Body of pancreas (tissue), 4 donors: ENCODE measurements around the gene CUEDC2. TPM values are rescaled to one million over a fixed set of nuclear protein-coding genes. Genes with fewer than 3 reads are reported as not detected.

Source experiments
- ATAC-seq: fragments of 150-250 bp; one replicate; pipeline ENCODE4 v1.9.1; 2016
- DNase-seq, 4 donors: peaks; one replicate each; pipeline ENCODE4 v3.0.0-alpha.2; 2019
- H3K27ac ChIP-seq, 4 donors: fragments of 200-600 bp; sonication (generic); 1 replicate in 3 of 4; 2 replicates in 1 of 4; pipeline versions ENCODE4 v1.5.1 to v1.6.1; 2016 to 2019; ENCODE audit warnings: mild to moderate bottlenecking in 1 of 4, mixed read lengths in 1 of 4, moderate library complexity in 1 of 4
- H3K27me3 ChIP-seq, 2 donors: fragments of 200-600 bp; sonication (generic); one replicate each; pipeline ENCODE4 v1.6.0; 2016; ENCODE audit warnings: mild to moderate bottlenecking in 1 of 2
- H3K36me3 ChIP-seq, 2 donors: fragments of 200-600 bp; sonication (generic); replicated peaks in 1 of 2; 2 replicates each; pipeline ENCODE4 v1.5.1; 2016; ENCODE audit warnings: low read depth in 2 of 2; ENCODE audit not compliant: insufficient read depth in 1 of 2
- H3K4me1 ChIP-seq: fragments of 200-600 bp; sonication (generic); one replicate; pipeline ENCODE4 v1.6.0; 2016
- H3K4me3 ChIP-seq, 2 donors: fragments of 200-600 bp; sonication (generic); 1 replicate in 1 of 2; 2 replicates in 1 of 2; pipeline ENCODE4 v1.5.1; 2016 to 2019
- H3K9me3 ChIP-seq, 3 donors: fragments of 200-600 bp; sonication (generic); 1 replicate in 2 of 3; 2 replicates in 1 of 3; pipeline ENCODE4 v1.5.1; 2016
- POLR2A ChIP-seq, 3 donors: fragments of 450-650 bp; IDR thresholded peaks; one replicate each; pipeline ENCODE4 v1.6.1; 2016; ENCODE audit warnings: antibody characterized with exemption in 3 of 3, mild to moderate bottlenecking in 2 of 3
- WGBS, 2 donors: methylation state at CpG; one replicate each; pipeline ENCODE4 v1.1.5; 2017; 5-methylcytosine and 5-hydroxymethylcytosine counted together
- intact Hi-C: fragments of 100-400 bp; cut with DNase I; formaldehyde crosslinking; loops from one replicate; pipeline ENCODE4 v1.15.1; 2023
- total RNA-seq, 2 donors: library from RNA; depleted of rRNA; stranded (reverse); fragments of >200 nt; gene quantifications; one replicate each; pipeline ENCODE4 v1.1.0, GENCODE V29; 2016
- TF ChIP-seq, protein P1 (sequence below), 7 experiments: fragments of 450-650 bp in 4 of 7; fragments of 200-600 bp in 3 of 7; sonication (generic) in 3 of 7; IDR thresholded peaks; one replicate each; pipeline ENCODE4 v1.5.1; 2016 to 2019; ENCODE audit warnings: antibody characterized with exemption in 7 of 7

CUEDC2 gene
- total RNA-seq, 2 donors from 2014 or later, result 30.3 to 35.5 TPM

DNA sequence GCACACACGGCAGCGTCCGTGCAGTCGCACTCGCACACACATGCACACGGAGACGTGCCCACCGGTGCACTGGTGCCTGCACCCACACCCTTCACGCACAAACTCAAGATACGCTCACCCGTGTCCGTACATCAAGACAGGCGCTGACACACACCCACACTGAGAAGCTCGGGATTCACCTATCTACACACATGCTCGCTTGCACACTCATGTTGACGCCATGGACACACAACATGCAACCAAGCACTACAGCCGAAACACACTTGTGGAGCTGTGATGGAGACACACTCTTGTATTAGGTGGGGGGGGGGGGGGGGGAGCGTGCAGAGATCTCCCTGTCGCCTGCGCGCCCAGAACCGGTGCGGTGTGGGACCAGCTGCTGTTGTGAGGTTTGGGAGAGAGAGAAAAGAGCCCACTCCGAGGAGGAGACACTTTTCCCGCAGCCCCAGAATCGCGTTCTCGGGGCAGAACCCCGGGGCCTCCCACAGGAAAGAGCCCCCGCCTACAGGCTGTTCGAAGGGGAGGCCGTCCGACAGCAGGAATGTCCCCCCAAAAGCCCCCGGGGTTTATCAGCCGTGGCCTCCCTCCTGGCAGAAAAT lies 37.5 kb downstream of the CUEDC2 start:
- WGBS, 2 donors, result 0 to 3% methylated on average over 7 to 35 of the region's 35 CpGs
- H3K4me1 ChIP-seq, result peaks cover 41% of the 10 kb centered on the region
- H3K36me3 ChIP-seq, result no peaks in the 10 kb centered on the region
- peak in 3 of 4 donors; percentile 36 to 49 (median 42) for DNase-seq
- peak overlapping the region; percentile 88 to 100 (median 96) for H3K27ac ChIP-seq
- TF ChIP-seq, protein P1, sequence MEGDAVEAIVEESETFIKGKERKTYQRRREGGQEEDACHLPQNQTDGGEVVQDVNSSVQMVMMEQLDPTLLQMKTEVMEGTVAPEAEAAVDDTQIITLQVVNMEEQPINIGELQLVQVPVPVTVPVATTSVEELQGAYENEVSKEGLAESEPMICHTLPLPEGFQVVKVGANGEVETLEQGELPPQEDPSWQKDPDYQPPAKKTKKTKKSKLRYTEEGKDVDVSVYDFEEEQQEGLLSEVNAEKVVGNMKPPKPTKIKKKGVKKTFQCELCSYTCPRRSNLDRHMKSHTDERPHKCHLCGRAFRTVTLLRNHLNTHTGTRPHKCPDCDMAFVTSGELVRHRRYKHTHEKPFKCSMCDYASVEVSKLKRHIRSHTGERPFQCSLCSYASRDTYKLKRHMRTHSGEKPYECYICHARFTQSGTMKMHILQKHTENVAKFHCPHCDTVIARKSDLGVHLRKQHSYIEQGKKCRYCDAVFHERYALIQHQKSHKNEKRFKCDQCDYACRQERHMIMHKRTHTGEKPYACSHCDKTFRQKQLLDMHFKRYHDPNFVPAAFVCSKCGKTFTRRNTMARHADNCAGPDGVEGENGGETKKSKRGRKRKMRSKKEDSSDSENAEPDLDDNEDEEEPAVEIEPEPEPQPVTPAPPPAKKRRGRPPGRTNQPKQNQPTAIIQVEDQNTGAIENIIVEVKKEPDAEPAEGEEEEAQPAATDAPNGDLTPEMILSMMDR (IDR thresholded peaks at IDR 0.05), result no peak
- no peak for TF ChIP-seq POLR2A (IDR thresholded peaks at IDR 0.05)
- peak overlapping the region; percentile 23 to 55 for H3K4me3 ChIP-seq
- ATAC-seq, result peak; percentile 1
- intact Hi-C loops, result no loop called here
- no peaks in the 10 kb centered on the region for H3K9me3 ChIP-seq
- H3K27me3 ChIP-seq, result no peaks in the 10 kb centered on the region

DNA sequence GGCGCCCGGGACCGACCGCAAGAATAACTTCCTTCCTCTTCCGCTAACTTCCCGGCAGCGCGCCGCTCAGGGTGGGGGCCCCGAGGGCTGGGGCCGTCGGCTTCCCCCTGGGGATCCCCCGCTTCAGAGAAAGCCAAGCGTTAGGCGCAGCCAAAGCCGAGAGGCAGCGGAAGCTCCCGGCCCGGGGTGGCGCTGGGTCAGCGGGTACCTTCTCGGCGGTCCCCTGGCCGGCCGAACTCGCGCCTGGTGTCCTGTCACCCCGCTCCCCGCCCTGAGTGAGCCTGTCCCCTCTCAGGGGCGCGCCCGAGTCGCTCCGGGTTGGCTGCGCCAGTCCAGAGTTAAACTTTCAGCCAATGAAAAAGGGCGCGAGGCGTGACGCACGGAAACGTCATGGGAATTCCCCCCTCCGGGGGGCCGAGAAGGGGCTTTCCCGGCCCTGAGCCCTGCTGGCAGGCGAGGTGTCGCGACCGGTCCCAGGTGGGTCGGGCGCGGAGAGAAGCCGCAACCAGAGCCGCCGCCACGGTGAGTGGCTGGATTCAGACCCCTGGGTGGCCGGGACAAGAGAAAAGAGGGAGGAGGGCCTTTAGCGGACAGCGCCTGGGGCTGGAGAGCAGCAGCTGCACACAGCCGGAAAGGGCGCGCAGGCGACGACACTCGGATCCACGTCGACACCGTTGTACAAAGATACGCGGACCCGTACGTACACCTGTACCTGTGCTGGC lies 38.1 kb downstream of the CUEDC2 start:
- Histone ChIP-seq H3K4me1 (peaks cover 36% of the 10 kb centered on the region), H3K36me3 (no peaks in the 10 kb centered on the region), H3K27me3 (no peaks in the 10 kb centered on the region), H3K9me3 (no peaks in the 10 kb centered on the region), H3K4me3 (peak overlapping the region; percentile 23 to 30), H3K27ac (peak overlapping the region; percentile 88 to 100 (median 96))
- 0% methylated on average over 25 to 71 of the region's 71 CpGs for WGBS, 2 donors
- intact Hi-C loops, result no loop called here
- ATAC-seq, result peak; percentile 85
- peak; percentile 90 to 95 (median 92) for DNase-seq
- TF ChIP-seq POLR2A (IDR thresholded peaks at IDR 0.05), result peak; percentile 88 to 95 (median 94)
- TF ChIP-seq, protein P1 (IDR thresholded peaks at IDR 0.05), result peak in 6 of 7 experiments; percentile 95 to 98 (median 96)

DNA sequence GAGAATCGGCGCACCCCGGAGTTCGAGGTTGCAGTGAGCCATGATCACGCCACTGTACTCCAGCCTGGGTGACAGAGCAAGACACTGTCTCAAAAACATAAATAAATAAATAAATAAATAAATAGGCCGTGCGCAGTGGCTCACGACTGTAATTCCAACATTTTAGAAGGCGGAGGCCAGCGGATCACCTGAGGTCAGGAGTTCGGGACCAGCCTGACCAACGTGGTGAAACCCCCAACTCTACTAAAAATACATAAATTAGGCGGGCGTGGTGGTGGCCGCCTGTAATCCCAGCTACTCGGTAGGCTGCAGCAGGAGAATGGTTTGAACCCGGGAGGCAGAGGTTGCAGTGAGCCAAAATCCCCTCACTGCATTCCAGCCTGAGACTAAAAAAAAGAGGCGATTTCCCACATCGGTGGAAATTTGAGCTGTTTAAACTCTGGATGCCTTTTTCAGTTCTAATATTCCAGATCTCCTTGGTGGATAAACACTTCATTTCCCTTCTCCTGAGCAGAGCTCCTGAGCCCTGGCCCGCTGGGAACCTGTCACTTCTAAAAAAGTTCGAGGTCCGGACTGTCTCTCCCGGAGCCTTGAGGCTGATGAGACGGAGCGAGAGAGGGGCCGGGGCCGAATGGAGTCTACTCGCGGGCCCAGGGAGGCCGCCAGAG lies 38.8 kb downstream of the CUEDC2 start:
- H3K36me3 ChIP-seq, result no peaks in the 10 kb centered on the region
- no peaks in the 10 kb centered on the region for H3K27me3 ChIP-seq
- WGBS, 2 donors, result 24 to 46% methylated on average over 20 to 30 of the region's 30 CpGs
- no peak for DNase-seq
- ATAC-seq, result no peak
- peaks cover 30% of the 10 kb centered on the region for H3K4me1 ChIP-seq
- TF ChIP-seq, protein P1 (IDR thresholded peaks at IDR 0.05), result peak in 1 of 7 experiments; percentile 96
- TF ChIP-seq POLR2A (IDR thresholded peaks at IDR 0.05), result no peak
- intact Hi-C loops, result no loop called here
- peak overlapping the region; percentile 88 to 100 (median 96) for H3K27ac ChIP-seq
- no peaks in the 10 kb centered on the region for H3K9me3 ChIP-seq
- peak overlapping the region; percentile 23 to 30 for H3K4me3 ChIP-seq

DNA sequence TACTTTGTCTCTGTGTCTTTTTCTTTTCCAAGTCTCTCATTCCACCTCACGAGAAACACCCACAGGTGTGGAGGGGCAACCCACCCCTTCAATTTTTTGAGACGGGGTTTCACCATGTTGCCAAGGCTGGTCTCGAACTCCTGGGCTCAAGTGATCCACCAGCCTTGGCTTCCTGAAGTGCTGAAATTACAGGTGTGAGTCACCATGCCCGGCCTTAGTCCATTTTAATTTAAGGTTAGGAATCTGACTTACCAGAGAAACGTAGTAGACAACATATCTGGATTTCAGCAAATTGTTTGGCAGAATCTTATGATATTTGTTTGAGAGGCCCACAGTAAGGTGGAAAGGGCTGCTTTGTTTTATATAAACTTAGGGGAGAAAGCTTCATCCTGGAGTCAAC lies 40.1 kb downstream of the CUEDC2 start:
- intact Hi-C loops, result no loop called here
- H3K9me3 ChIP-seq, result no peaks in the 10 kb centered on the region
- DNase-seq (no peak), ATAC-seq (no peak)
- H3K4me3 ChIP-seq, result no peak overlapping the region
- peaks cover 21% of the 10 kb centered on the region for H3K4me1 ChIP-seq
- H3K27me3 ChIP-seq, result no peaks in the 10 kb centered on the region
- 74 to 81% methylated on average over 5 of the region's 5 CpGs for WGBS, 2 donors
- TF ChIP-seq POLR2A (IDR thresholded peaks at IDR 0.05), result no peak
- TF ChIP-seq, protein P1 (IDR thresholded peaks at IDR 0.05), result no peak
- no peaks in the 10 kb centered on the region for H3K36me3 ChIP-seq
- no peak overlapping the region for H3K27ac ChIP-seq
